HL-60 (cell line): ENCODE measurements around the gene DYSF.

ENCODE experiments used
- DNase-seq, 2 experiments: peaks; one replicate each; pipeline ENCODE4 v3.0.0-alpha.2; 2010 to 2020; ENCODE audit warnings: low read depth in 1 of 2, low spot score in 1 of 2
- H3K27ac ChIP-seq: fragments of 250-450 bp; sonication (Bioruptor Pico); replicated peaks from 2 replicates; pipeline ENCODE4 v1.5.1; 2020; ENCODE audit warnings: mild to moderate bottlenecking, moderate library complexity
- H3K27me3 ChIP-seq: fragments of 250-450 bp; sonication (Bioruptor Pico); 2 replicates; pipeline ENCODE4 v1.5.1; 2021; ENCODE audit warnings: mild to moderate bottlenecking, moderate library complexity; ENCODE audit not compliant: insufficient read depth, poor library complexity, severe bottlenecking
- H3K4me3 ChIP-seq: replicated peaks from 2 replicates; pipeline ENCODE4 v1.5.1; 2011; ENCODE audit warnings: mild to moderate bottlenecking, control low read depth, low read length; ENCODE audit not compliant: insufficient read depth
- GABPA ChIP-seq: IDR thresholded peaks from 2 replicates; pipeline ENCODE4 v1.6.1; 2012; ENCODE audit warnings: low read depth
- POLR2AphosphoS5 ChIP-seq: IDR thresholded peaks from 2 replicates; pipeline ENCODE4 v1.6.1; 2012; ENCODE audit warnings: low read depth
- SPI1 ChIP-seq: IDR thresholded peaks from 2 replicates; pipeline ENCODE4 v1.6.1; 2012; ENCODE audit warnings: low read depth, mild to moderate bottlenecking, borderline replicate concordance
- TF ChIP-seq, protein P1 (sequence below): IDR thresholded peaks from 2 replicates; pipeline ENCODE4 v1.6.1; 2012; ENCODE audit warnings: low read depth; ENCODE audit not compliant: insufficient replicate concordance
- TF ChIP-seq, protein P2 (sequence below): IDR thresholded peaks from one replicate; pipeline ENCODE4 v1.5.1; 2011; ENCODE audit warnings: low read length, control low read depth, inconsistent platforms; ENCODE audit not compliant: insufficient read depth

Gene DYSF

DNA sequence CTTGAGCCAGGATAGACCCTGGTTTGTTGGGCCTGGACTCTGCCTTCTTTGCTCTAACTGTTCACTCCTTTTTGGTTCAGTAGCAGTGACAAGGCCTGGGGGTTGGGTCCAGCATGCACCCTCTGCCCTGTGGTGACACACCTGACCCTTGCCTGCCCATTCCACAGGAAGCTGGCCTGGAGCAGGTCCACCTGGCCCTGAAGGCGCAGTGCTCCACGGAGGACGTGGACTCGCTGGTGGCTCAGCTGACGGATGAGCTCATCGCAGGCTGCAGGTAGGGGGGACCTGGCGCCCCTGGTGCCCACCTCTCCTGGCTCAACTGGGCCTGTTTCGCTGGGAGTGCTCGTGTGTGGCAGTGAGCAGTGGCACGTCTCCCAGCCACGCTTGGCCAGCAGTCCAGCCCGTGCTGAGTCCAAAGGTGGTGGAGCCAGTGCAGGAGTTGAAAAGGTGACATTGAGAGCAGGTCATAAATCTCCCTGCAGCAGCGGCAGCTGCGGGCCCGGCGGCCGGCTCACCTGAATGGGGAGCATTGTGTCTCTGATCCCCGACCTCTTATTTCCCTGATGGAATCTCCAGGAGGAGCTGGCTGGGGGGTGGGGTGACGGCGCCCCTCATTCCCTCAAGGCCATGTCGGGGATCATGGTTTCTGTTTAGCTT lies 102.6 kb downstream of the DYSF start:
- no peak for DNase-seq
- H3K27ac ChIP-seq: no peak overlapping the region
- TF ChIP-seq, protein P1, sequence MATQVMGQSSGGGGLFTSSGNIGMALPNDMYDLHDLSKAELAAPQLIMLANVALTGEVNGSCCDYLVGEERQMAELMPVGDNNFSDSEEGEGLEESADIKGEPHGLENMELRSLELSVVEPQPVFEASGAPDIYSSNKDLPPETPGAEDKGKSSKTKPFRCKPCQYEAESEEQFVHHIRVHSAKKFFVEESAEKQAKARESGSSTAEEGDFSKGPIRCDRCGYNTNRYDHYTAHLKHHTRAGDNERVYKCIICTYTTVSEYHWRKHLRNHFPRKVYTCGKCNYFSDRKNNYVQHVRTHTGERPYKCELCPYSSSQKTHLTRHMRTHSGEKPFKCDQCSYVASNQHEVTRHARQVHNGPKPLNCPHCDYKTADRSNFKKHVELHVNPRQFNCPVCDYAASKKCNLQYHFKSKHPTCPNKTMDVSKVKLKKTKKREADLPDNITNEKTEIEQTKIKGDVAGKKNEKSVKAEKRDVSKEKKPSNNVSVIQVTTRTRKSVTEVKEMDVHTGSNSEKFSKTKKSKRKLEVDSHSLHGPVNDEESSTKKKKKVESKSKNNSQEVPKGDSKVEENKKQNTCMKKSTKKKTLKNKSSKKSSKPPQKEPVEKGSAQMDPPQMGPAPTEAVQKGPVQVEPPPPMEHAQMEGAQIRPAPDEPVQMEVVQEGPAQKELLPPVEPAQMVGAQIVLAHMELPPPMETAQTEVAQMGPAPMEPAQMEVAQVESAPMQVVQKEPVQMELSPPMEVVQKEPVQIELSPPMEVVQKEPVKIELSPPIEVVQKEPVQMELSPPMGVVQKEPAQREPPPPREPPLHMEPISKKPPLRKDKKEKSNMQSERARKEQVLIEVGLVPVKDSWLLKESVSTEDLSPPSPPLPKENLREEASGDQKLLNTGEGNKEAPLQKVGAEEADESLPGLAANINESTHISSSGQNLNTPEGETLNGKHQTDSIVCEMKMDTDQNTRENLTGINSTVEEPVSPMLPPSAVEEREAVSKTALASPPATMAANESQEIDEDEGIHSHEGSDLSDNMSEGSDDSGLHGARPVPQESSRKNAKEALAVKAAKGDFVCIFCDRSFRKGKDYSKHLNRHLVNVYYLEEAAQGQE: no peak
- no peak for TF ChIP-seq SPI1
- TF ChIP-seq, protein P2, sequence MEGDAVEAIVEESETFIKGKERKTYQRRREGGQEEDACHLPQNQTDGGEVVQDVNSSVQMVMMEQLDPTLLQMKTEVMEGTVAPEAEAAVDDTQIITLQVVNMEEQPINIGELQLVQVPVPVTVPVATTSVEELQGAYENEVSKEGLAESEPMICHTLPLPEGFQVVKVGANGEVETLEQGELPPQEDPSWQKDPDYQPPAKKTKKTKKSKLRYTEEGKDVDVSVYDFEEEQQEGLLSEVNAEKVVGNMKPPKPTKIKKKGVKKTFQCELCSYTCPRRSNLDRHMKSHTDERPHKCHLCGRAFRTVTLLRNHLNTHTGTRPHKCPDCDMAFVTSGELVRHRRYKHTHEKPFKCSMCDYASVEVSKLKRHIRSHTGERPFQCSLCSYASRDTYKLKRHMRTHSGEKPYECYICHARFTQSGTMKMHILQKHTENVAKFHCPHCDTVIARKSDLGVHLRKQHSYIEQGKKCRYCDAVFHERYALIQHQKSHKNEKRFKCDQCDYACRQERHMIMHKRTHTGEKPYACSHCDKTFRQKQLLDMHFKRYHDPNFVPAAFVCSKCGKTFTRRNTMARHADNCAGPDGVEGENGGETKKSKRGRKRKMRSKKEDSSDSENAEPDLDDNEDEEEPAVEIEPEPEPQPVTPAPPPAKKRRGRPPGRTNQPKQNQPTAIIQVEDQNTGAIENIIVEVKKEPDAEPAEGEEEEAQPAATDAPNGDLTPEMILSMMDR: no peak
- TF ChIP-seq GABPA: no peak
- TF ChIP-seq POLR2AphosphoS5: no peak
- no peaks in the 10 kb centered on the region for H3K27me3 ChIP-seq
- H3K4me3 ChIP-seq: no peak overlapping the region

DNA sequence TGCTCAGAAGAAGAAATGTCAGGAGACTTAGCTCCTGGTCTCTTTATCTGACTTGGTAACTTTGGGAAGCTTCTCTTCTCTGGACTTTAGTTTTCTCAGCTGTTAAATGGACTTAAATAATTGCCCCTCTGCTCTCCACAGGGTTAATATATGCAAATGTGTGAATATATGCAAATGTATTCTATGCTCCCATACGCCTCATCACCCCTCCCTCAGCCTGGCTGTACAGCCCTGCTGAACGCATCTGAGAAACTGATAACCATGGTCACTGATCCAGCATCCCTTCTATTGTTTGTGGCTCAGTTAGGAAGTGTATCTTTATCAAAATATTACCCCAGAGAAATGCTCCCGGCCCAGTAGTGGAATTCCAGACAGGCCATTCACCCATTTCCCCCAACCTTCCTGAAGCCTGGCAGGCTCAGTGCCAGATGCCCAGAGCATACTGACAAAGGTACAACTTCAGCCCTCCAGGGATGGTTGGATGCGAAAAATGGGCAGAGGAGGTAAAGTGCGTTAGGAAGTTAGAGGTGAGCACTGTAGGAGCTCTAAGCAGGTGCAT lies 103.4 kb downstream of the DYSF start:
- no peak overlapping the region for H3K27ac ChIP-seq
- H3K4me3 ChIP-seq: no peak overlapping the region
- TF ChIP-seq POLR2AphosphoS5 (no peak), GABPA (no peak), SPI1 (no peak)
- TF ChIP-seq, protein P2: no peak
- TF ChIP-seq, protein P1: no peak
- H3K27me3 ChIP-seq: no peaks in the 10 kb centered on the region
- no peak for DNase-seq

DNA sequence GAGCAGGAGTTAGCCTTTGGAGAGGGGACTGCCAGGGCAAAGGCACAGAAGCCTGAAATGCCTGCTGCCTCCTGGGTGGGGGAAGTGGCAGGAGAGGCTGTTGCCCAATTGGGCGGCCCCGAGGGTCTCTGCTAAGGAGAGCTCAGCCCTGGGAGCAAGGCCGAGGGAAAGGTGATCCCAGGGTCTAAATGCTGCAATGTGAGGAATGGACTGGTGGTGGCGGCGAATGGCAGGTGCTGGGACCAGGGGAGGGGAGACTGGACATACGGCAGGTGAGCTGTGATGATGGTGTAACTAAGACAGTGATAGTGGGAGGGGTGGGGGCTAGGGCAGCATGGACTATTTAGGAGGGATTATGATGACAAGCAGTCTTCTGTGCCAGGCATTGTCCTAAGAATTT lies 104.0 kb downstream of the DYSF start:
- Histone ChIP-seq H3K27me3 (no peaks in the 10 kb centered on the region), H3K27ac (no peak overlapping the region), H3K4me3 (no peak overlapping the region)
- TF ChIP-seq GABPA: no peak
- TF ChIP-seq, protein P1: no peak
- TF ChIP-seq, protein P2: no peak
- TF ChIP-seq POLR2AphosphoS5: no peak
- TF ChIP-seq SPI1: no peak
- no peak for DNase-seq
